RWPE1 (cell line): ENCODE data around the gene NENF.
"Not testable (repeated sequence)": the region's sequence is repeated elsewhere in the genome, so short reads cannot be mapped to it uniquely, and the experiment has no call there.

ENCODE experiments used
- CTCF ChIA-PET: fragments of 350-600 bp; sonication (Branson Sonifier 250); formaldehyde crosslinking; extraction: SDS; loops from one replicate; lab custom pipeline; 2021; lab: Yijun Ruan, JAX
- POLR2A ChIA-PET: fragments of 400-600 bp; formaldehyde crosslinking; extraction: SDS; loops from one replicate; lab custom pipeline; 2020; ENCODE audit warnings: antibody characterized with exemption; ENCODE audit not compliant: low non-redundant PET; lab: Yijun Ruan, JAX
- DNase-seq: peaks from one replicate; pipeline ENCODE4 v3.0.0; 2012; ENCODE audit warnings: low spot score
- H3K27ac ChIP-seq: fragments of 450-650 bp; 2 replicates; pipeline ENCODE4 v1.5.1; 2017
- TF ChIP-seq, protein P1 (sequence below): fragments of 450-650 bp; conservative IDR thresholded peaks from 2 replicates; pipeline ENCODE4 v1.5.1; 2017; ENCODE audit warnings: low read depth, mild to moderate bottlenecking

Gene NENF

DNA sequence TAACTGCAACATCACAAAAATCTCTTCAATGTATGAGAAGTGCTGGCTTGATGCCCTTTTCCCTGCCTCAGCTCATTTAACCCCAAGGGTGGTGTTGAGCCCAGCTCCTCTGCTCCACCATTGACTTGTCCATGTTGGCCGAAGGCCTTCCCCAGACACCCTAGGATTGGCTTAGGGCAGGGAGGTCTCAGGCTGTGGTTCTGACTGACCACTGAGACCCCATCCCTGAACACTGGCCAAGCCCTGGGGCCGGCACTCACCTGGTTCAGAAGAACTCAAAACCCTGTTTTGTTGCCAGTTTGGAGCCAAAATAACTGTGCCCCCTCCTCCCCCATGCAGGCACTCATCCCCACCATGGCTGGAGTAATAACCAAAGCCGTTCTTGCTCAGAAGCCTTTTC is 38.6 kb downstream of the NENF start:
- DNase-seq = no peak
- no peak overlapping the region for H3K27ac ChIP-seq
- TF ChIP-seq, protein P1, sequence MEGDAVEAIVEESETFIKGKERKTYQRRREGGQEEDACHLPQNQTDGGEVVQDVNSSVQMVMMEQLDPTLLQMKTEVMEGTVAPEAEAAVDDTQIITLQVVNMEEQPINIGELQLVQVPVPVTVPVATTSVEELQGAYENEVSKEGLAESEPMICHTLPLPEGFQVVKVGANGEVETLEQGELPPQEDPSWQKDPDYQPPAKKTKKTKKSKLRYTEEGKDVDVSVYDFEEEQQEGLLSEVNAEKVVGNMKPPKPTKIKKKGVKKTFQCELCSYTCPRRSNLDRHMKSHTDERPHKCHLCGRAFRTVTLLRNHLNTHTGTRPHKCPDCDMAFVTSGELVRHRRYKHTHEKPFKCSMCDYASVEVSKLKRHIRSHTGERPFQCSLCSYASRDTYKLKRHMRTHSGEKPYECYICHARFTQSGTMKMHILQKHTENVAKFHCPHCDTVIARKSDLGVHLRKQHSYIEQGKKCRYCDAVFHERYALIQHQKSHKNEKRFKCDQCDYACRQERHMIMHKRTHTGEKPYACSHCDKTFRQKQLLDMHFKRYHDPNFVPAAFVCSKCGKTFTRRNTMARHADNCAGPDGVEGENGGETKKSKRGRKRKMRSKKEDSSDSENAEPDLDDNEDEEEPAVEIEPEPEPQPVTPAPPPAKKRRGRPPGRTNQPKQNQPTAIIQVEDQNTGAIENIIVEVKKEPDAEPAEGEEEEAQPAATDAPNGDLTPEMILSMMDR = no peak
- CTCF ChIA-PET = interaction anchor here (0.5 to 1.0 kb wide), 2 partner anchors 137 to 401 kb away, joined by 4 to 7 read pairs; no protein-coding TSS in a partner anchor
- POLR2A ChIA-PET = no interaction called here

DNA sequence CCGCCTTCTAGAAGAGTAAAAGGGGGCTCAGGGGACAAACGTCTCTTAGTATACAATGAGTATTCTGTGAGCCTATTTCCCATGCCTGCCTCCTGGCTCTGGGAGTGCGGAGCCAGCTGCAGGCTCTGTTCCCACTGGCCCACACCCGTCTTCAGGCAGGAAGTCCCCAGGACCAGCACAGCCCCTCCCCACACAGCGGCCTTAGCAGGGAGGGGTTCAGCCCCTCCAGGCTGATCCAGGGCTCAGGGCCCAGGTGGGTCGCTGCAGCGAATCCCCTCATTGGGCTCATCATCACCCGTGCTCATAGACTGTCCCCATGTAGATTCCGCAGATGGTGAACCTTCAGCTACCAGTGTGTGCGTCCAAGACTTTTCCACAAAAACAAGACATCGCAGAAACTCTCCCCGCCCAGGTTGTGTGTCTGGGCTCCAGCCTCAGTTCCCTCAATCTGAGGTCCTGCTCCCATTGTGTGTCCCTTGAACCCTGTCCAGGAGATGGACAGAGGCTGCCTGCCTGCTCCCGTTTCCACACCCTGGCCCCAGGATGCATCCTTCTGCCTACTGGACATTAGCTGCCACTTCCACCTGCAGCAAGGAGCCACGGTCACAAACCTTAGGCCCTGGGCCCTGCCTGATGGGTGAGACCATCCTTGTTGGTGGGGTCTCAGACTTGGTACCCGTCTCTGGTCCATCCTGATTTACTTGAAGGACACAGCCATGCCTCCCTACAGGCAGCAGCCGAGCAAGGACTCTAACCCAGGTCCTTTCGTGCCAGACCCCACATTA is 39.4 kb downstream of the NENF start:
- ChIA-PET POLR2A (no interaction called here), CTCF (no interaction called here)
- TF ChIP-seq, protein P1 = no peak
- DNase-seq = no peak
- no peak overlapping the region for H3K27ac ChIP-seq

DNA sequence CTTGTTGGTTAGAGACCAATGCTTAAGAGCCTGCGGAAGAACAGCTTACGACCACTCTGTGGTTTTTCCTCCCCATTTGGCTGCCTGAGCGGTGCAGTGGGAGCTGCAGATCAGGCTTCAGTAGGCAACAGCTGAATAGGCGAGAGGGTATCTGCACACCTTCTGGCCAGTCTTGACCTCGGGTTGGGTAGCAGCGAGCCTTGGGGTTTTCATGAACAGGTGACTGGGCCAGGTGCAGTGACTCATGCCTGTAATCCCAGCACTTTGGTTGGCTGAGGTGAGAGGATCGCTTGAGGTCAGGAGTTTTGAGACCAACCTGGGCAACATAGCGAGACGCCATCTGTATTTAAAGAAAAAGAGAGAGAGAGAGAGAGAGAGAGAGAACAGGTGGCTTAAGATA is 41.0 kb downstream of the NENF start:
- TF ChIP-seq, protein P1 = no peak
- no peak for DNase-seq
- H3K27ac ChIP-seq = no peak overlapping the region
- POLR2A ChIA-PET = no interaction called here
- CTCF ChIA-PET = no interaction called here

DNA sequence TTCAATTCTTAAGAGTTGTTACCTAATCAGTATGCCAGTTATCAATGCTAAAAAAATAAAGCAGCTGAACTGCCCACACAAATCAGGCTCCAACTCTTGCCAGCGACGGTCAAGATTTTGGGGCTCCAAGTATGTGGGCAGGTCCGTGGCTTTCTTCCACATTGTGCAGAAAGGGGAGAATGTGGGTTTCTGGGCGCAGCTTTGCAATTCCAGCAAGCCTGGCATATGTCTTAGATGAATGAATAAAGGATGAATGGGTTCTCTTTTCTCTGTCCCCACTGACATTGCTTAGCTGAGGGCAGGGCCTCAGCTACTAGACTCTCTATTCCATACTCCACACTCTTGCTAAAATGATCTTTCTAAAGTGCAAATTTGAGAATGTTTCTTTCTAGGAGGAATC is 42.4 kb downstream of the NENF start:
- no peak overlapping the region for H3K27ac ChIP-seq
- CTCF ChIA-PET = interaction anchor here (0.6 kb wide), 1 partner anchor 49 kb away, joined by 3 read pairs; no protein-coding TSS in a partner anchor
- POLR2A ChIA-PET = no interaction called here
- TF ChIP-seq, protein P1 = no peak
- no peak for DNase-seq

DNA sequence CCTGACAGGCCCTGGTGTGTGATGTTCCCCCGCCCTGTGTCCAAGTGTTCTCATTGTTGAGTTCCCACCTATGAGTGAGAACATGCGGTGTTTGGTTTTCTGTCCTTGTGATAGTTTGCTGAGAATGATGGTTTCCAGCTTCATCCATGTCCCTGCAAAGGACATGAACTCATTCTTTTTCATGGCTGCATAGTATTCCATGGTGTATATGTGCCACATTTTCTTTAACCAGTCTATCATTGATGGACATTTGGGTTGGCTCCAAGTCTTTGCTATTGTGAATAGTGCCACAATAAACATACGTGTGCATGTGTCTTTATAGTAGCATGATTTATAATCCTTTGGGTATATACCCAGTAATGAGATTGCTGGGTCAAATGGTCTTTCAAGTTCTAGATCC is 43.1 kb downstream of the NENF start:
- CTCF ChIA-PET = interaction anchor here (0.6 kb wide), 1 partner anchor 50 kb away, joined by 3 read pairs; no protein-coding TSS in a partner anchor
- DNase-seq, H3K27ac ChIP-seq, POLR2A ChIA-PET: not testable (repeated sequence)

DNA sequence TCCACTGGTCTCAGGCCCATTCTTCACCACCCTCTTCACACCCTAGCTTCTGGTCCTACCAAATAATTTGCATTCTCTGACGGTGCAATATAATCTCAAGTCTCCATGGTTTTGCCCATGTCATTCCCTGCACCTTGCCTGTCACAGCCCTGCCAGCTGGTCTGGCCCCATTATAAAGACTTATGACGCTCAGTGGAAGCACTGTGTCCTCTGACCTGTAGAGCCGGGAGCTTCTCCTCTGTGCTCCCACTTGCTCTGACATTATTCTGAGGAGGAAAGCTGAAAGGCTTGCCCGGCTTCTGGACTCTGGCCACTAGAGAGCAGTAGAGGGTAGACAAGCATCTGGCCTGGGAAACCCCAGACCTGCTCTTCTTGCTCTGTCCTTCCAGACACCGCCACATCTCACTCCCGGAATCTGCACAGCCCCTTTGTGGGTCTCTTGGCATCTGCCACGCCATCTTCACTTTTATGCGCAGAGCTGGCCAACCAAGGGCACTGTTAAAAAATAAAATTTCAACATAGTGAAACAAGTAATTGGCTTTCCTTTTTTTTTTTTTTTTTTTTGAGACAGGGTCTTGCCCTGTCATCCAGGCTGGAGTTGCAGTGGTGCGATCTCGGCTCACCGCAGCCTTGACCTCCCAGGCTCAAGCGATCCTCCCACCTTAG is 44.4 kb downstream of the NENF start:
- CTCF ChIA-PET = interaction anchor here (0.6 to 2.7 kb wide), 24 partner anchors 16 to 701 kb away, joined by 3 to 20 read pairs (median 5); partner anchors contain the start of gene ATF3
- no peak overlapping the region for H3K27ac ChIP-seq
- peak; percentile 79 for DNase-seq
- POLR2A ChIA-PET = no interaction called here
- TF ChIP-seq, protein P1 = peak; percentile 92
